GM12878 (cell line): ENCODE data around the gene OPN3.

Source experiments
- EZH2 ChIP-seq: IDR thresholded peaks from 2 replicates; pipeline ENCODE4 v1.6.1; 2012; ENCODE audit warnings: low read depth, mild to moderate bottlenecking, control low read depth, inconsistent platforms, low read length, borderline replicate concordance; ENCODE audit not compliant: control insufficient read depth
- FOS ChIP-seq: IDR thresholded peaks from 3 replicates; pipeline ENCODE4 v1.6.1; 2011; ENCODE audit warnings: borderline replicate concordance; ENCODE audit not compliant: insufficient read length; ENCODE audit errors: extremely low read depth
- KDM1A ChIP-seq: fragments of 200-600 bp; sonication (generic); IDR thresholded peaks from 2 replicates; pipeline ENCODE4 v1.6.1; 2016; ENCODE audit warnings: borderline replicate concordance
- SREBF2 ChIP-seq: IDR thresholded peaks from 2 replicates; pipeline ENCODE4 v1.6.1; 2012; ENCODE audit warnings: mild to moderate bottlenecking, low read length
- TF ChIP-seq, protein P1 (sequence below), 3 experiments: IDR thresholded peaks in 2 of 3; conservative IDR thresholded peaks in 1 of 3; 2 replicates each; pipeline ENCODE4 v1.5.1; 2011; ENCODE audit warnings: low read depth in 3 of 3, low read length in 3 of 3, mild to moderate bottlenecking in 3 of 3, control low read depth in 2 of 3, moderate library complexity in 2 of 3, inconsistent platforms in 1 of 3, mixed read lengths in 1 of 3; ENCODE audit not compliant: control insufficient read depth in 2 of 3, insufficient read depth in 1 of 3; ENCODE audit errors: extremely low read depth in 1 of 3

DNA sequence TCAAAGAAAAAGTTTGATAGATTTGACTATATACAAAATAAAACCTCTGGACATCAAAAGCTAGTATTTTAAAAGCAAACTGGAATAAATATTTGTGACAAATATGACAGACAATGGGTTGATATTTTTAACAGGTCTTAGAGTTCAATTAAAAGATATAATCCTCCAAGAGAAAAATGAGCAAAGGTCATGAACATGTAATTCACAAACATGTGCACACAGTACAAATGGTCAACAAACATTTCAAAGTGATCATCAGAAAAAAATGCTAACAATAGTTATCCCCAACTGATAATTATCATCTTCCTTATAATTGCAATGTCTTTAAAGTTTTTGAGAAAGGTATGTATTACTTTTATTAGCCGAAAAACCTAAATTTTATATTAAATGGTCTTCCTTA, 43.9 kb upstream of the OPN3 start:
- TF ChIP-seq, protein P1, sequence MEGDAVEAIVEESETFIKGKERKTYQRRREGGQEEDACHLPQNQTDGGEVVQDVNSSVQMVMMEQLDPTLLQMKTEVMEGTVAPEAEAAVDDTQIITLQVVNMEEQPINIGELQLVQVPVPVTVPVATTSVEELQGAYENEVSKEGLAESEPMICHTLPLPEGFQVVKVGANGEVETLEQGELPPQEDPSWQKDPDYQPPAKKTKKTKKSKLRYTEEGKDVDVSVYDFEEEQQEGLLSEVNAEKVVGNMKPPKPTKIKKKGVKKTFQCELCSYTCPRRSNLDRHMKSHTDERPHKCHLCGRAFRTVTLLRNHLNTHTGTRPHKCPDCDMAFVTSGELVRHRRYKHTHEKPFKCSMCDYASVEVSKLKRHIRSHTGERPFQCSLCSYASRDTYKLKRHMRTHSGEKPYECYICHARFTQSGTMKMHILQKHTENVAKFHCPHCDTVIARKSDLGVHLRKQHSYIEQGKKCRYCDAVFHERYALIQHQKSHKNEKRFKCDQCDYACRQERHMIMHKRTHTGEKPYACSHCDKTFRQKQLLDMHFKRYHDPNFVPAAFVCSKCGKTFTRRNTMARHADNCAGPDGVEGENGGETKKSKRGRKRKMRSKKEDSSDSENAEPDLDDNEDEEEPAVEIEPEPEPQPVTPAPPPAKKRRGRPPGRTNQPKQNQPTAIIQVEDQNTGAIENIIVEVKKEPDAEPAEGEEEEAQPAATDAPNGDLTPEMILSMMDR (IDR thresholded peaks at IDR 0.05 in 2 of 3, conservative IDR thresholded peaks at IDR 0.05 in 1 of 3; ENCODE audit: control insufficient read depth in 2 of 3, extremely low read depth in 1 of 3, insufficient read depth in 1 of 3, low read depth in 3 of 3, low read length in 3 of 3) = no peak
- TF ChIP-seq EZH2 (no peak), FOS (no peak), KDM1A (no peak), SREBF2 (no peak)
